HG02943 (cell line): ENCODE measurements around the gene SH3PXD2A.

Source experiments
- ATAC-seq: cut with Tn5 transposase; IDR thresholded peaks from one replicate; pipeline ENCODE4 v1.9.1; 2021; ENCODE audit warnings: mild to moderate bottlenecking, low read depth, moderate library complexity; ENCODE audit not compliant: unreplicated experiment

Gene SH3PXD2A

DNA sequence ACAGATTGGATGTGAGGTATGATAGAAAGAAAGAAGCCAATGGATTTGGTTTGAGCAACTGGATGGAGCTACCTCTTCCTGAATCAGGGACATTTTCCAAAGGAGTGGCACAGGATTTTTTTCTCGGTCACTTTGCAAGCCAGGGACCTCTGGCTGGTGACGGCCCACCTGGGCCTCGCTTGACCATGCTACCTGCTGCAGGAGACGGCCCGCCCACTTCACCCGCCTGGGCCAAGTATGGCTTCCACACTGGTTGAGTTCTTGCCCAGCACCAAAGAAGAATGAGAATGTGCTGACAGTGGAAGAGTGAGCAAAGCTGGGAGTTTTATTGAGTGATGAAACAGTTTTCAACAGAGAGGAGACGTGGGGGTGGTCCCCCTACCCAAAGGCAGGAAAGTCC, 24.5 kb upstream of the SH3PXD2A start:
- no peak for ATAC-seq

DNA sequence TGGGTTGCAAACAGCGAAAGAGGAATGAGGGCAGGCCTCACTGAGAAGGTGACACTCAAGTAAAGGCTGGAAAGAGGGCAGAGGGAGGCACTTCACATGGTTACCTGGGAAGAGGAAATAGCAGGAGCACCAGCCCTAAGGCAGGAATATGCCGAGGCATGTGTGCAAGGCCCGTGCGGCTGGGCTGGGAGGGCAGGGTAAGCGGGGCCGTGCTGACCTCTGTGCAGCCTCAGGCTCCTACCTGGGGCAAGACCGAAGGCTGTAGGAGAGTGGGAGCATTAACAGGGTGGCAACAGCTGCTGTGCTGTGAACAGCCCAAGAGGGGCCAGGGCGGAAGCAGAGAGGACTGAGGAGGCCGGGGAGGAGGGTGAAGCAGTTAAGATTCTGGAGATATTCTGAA, 24.0 kb upstream of the SH3PXD2A start:
- no peak for ATAC-seq

DNA sequence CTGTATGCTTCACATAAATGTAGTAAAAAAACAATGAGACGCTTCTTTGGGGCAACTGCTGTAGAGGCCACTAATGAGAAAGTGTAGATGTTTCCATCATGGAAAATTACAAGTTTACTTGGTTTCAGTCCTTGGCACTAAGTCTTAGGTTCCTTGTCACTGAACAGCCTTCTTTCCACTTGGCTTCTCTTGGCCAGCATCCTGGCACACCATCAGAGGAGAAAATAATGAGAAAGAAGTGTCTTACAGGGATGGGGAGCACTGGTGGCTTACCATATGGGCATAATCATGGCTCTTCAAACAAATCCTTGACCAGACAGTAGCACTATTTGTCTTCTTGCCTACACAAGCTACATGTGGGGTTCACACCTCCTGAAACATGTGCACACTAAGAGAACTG, 22.5 kb upstream of the SH3PXD2A start:
- no peak for ATAC-seq

DNA sequence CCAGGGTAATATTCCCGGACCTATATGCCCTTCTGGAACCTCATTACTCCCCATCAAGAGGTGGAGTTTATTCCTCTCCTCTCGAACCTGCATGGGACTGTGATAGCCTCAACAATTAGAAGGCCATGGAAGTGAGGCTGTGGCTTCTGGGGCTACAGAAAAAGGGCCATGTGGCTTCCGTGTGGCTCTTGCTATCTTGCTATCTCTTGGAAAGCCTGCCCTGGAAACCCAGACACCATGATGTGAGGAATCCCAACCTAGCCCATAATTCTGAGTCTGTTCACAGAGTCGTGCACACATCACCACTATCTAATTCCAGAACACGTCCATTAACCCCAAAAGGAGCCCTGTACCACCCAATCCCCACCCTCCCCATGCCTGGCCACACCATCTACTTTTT, 20.8 kb upstream of the SH3PXD2A start:
- ATAC-seq: no peak

DNA sequence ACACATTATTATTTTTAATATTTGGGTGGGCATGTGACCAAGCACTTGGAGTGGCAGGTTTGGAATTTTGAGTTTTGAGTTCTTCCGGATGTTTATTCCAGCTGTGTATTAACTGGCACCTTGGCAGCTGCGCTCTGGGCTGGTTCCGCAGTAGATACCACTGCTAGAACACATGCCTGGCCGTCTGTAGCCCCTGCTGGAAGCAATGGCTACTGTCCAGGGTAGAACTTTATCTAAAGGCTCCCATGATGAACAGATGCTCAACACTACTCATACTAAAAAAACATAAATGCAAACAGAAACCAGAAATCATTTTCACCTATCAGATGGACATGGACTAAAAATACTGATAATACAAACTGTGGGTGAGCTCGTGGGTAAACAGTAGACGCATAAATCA, 19.4 kb upstream of the SH3PXD2A start:
- no peak for ATAC-seq

DNA sequence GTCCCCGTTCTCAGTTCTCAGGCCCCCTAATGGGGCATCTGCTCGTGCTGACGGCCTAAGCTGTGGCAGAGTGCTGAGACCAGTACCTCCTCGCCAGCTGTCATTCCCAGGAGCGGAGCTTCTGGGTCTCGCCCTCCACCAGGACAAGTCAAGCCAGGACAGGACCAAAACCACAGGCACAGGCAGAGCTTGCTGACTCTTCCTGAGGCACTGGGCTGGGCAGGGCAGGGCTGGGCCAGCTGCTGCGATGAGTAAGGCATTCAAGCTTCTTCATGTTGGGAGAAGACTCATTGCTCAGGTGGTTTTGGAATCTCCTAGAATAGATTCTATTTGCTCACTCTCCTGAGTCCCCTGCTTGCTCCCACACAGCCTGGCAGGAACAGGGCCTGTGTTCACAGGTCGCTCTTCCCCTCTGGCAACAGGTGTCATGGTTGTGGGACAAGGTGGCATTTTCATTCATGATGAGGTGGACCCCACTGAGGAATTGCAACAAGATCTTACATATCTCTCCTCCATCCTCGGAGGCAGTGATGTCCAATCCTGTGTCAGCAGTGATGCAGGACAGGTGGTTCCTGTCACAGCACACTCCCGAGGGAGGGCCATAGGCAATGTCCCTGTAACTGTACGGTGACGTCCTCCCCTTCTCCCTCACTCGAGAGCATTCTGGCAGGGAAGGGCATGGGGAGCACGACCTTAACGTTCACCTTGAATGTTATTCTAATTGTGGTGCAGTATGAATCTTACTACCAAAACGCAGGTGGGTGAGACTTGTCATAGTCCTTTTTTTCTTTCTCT, 17.0 kb upstream of the SH3PXD2A start:
- ATAC-seq: no peak

DNA sequence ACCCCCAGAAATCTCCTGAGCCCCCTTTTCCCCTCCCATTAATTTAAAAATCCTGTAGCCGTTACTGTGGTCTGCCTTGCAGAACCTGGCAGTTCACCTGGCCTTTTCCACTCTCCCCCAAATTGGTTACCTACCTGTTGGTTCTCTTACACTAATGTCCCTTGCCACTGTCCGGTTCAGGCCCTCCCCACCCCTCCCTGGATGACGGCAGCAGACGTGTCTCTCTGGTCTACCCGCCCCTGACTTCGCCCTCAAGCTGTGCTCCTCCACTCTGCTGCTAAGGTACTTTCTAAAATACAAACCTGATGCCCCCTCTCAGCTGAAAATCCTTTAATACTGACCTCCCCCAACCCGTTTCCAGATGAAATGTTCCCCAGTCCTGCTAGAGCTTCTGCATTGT, 15.6 kb upstream of the SH3PXD2A start:
- no peak for ATAC-seq

DNA sequence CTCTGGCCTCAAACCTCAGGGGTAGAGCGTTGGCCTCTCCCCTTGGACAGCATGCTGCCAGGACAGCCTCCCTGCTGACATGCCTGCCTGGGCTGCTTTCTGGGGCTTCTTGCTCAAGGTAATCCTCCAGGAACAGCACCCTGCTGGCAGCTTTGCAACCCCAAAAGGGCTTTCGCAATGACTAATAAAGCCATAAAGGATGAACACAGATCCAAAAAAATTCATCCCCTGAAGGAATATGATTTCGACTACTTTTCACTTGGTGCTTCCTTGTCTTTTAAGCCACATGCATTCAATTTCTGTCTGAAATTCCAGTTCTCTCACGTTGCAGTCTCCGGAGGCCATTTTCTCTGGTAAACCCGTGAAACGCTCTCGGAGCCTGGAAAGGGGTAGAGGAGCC, 15.1 kb upstream of the SH3PXD2A start:
- ATAC-seq: no peak

DNA sequence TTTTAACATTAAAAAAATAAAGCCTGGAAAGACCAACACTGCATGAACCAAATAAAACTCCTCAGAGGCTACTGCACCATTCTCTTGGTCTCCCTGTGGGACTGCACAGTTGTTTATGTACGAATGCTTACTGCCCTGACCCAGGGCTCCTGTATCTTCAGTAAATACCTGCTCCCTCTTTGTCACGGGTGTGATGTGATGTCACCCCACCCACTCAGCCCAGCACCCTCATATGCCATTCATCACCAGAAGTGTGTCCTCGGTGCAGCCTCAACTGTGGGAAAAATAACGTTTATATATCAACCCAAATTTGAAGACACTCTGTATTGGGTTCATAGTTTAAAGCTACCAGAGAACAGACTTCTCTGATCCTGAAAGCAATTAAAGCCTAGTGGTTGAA, 14.0 kb upstream of the SH3PXD2A start:
- no peak for ATAC-seq

DNA sequence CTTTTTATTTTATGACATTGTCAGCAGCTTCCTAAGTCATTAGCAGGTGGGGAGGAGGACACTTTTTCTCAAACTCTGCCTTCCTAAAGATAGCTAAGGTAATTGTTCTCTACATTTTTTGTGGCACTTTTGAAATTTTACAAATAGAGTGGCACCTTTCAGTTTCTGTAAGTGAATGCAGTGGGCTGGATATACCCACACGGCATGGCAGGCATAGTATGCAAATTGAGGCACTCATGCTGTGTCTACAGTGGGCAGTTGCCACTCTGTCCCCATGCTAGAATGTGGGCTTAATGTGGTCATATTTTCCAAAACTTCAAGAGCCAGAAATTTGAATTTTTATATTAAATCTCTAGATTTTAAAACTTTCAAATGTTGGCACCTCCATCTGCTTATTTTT, 12.8 kb upstream of the SH3PXD2A start:
- ATAC-seq: no peak

DNA sequence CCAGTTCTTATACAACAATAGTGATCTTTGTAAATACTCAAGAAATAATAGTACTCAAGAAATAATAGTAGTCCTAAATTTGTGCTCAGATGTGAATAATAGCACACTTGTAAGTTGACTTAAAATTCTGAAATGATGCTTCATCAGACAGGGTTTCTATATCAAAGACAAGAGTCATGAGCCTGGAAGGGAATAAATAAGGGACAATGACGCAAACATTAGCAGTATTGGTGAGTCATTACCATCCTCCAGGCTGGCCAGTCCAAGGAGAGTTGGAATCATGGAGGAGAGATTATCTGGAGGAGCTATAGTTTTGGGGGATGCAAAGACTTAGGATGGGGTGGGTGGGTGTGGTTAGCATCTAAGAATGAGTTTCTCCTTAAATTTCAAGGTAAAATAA, 6.1 kb upstream of the SH3PXD2A start:
- no peak for ATAC-seq

DNA sequence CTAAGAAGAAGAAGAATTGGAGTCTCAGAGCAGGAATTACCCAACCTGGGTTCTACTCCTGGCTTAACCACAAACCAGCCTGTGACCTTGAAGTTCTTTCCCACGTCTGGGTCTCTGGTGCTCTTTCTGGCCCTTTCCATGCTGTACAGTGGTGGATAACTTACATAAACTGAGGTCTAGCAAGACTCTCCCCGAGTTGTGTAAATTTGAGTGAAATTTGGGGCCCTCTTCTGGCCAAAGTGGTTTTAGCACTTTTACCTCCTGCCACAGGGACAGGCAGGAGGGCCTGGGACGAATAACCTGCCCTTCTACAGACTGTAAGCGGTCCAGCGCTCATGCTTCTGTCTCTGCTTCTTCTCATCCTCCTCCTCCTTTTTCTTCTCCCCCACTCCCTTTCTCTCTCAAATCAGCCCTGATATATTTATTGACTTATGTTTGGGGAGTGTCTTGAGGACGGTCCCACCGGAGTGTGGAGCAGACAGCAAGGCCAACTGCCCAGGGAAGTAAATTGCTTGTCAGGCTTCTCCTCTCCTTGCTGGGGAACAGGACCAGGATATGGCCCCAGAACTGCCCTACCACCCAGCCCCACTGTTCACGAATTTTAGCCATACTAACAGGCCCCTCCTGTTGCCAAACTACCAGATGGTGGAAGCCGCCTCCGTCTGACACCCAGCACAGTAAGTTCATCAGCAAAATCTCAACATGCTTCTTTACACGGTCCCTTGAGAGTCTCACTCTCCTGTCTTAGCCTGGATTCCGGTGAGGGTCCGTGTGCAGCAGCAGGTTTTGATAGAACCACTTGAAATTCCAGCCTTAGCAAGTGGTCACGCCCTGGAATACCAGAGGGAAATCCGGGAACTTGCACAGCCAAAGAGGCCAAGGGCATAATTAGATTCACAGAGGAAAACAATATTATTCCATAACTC, 4.0 kb upstream of the SH3PXD2A start:
- ATAC-seq: no peak

DNA sequence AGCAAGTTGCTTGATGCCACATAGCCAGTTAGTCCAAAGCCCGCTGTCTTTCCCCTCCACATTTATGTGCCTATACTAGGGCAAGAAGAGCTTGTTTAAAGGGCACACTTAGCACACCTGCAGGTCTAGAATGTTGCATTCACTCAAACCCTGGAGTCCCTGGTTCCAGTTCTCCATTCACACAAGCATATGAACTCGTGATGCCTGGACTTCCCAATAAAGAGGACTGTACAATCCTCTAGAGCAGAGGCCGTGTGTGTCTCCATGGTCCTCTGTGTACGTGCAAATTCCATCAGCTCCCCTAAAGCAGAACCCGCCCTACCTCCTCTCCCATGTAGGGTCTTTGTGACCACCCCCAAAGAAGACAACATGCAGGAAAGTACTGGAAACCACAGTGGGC, 3.0 kb upstream of the SH3PXD2A start:
- ATAC-seq: no peak

DNA sequence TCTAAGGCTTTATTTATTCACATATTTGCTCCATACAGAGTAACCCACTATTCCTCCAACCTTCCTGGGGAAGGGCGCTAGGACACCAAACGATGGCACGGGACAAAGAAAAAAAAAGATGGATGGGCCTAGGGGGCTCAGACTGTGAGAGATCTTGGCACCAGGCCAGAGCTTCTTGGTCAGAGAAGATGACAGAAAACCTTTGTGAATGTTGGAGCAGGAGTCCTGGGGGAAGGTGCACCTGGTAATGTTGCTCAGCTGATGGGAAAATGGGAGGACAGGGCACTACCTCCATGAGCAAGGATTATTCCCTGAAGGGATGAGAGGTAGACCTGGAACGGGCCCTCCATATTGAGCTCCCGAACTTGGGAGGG, 1.4 kb upstream of the SH3PXD2A start:
- no peak for ATAC-seq

DNA sequence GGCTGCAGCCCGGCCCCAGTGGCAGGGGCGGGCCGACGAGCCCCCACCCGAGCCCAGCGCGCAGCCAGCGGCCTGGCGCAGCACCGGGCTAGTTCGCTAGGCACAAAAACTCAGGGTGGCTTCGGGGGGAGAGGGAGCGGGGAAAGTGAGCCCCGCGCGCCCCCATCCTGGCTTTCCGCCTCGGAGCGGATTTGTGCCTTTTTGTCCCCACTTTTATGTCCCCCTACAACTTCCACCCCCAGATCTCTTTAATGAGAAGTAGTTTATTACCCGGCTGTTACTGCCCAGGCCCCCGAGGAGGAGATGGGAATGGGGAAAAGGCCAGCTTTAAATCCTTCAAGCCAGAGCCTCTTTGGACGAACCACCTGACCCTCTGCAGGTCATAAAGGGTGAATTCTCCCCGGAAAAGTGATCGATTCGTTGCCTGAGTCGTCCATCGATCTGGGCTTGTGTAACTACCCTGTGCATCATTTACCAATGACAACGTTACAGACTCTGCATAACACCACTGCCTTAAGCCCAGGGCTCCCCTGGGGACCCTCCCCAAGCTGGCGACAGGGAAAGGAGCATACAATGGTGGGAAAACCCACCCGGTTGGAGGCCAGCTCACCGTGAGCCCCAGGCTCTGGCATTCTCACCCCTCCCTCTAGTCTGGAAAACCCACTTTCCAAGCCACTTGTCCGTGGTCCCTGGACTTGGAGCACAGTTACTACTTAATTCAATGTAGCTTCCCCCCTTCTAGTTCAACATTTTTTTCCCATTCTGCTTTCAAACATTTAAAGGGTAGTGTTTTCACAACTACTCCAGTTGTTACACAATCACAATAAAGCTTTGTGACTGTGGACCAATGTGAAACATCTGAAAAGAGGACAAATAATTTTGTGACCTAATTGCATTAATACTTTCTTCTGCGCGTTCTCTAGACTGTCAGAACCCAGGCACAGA, 748 bp upstream of the SH3PXD2A start:
- no peak for ATAC-seq

DNA sequence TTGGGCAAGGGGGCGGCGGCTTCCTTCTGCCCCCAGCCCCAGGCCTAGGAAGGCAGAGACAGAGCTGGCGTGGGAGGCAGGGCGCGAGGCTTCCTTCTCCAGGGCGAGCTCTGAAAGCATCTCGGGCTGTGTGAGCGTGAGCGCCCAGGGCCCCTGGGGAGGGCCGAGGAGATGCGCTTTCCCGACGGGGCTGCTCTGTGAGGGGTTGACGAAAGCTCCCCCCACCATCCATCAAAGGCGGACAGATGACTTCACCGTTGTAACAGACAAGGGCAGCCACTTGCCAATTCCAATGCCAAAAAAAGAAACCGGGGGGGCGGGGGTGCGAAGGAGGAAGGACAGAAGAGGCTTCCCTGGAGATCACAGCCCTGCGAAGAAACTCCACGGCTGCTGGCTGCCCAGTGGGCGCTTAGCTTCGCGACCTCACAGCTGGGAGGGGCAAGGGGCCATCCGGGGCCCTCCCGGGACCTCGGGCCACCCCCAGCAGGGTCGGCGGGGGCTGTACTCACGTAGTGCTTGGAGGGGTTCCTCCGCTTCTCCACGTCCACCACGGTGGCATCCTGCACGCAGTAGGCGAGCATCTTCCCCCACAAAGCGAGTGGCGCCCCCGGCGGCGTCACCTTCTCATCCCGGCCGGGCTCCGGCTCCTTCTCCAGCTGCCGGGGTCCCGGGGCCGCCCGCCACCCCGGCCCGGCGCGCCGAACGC, 537 bp downstream of the SH3PXD2A start:
- no peak for ATAC-seq

DNA sequence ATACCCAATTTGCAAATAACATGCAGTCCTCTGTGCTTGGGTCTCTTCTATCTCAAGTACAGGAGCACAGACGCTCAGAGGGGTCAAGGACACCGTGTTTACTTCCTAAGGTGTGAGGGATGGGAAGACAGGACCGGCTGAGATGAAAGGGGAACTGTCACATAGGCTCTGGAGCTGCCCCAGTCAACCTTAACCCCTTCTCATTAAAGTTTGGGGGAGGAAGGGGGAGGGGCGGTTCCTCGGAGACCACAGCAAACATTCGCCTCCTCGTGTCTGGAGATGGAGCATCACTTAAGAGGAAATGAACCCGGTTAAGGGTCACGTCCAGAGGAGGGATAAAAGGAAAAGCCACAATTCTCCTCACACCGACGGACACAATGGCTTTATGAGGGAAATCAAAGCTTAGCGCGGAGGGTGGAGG, 1.1 kb downstream of the SH3PXD2A start:
- ATAC-seq: no peak

DNA sequence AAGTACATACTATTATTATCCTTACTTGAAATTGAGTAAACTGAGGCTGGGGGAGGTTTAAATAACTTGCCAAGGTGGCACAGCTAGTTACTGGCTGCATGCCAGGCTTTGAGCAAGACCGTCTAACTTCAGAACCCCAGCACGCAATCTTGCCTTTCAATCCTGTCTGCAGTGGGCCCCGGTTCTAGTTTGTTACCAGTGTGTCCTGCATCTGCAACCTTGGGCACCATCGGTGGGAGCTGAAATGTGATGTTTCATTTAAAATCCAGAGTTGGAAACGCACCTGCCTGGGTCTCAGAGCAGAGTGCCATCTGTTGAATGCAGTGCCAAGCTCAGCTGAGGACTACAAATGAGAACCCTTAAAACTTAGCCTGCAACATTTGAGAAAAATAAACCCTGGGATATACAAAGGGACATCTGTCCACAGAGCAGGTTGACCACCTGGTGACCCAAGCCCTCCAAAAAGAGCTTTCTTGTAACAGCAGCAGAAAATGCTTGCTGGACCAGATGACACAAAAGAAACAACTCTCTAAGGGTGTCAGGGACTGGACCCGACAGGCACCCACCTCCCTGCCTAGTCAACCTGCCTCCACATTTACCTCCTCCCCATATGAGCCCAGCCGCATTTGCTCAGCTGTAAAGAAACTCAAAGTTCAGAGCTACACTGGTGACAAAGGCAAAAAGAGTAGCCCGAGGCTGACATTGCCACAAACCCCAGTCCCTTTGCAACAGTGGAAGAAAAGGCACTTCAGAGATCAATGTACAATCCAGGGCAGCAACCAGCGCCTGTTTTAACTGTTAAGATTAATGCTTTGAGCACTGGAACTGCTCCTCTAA, 1.7 kb downstream of the SH3PXD2A start:
- no peak for ATAC-seq

DNA sequence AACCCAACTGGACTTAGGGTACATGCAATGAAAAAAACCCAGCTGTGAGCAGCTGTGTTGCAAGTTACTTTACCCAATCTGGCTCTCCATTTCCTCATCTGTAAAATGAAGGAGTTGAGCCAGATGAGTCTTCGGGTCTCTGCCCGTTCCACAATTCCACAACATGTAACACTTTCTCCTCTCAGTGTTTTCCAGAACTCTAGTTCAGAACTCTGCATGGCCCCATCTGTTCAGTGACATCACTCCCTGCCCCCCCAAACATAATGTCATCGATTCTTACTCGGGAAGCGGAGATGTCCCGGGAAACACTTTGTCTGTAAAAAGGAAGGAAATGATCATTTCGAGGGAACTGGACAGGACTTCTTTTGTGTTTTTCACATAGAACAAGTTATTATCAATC, 2.5 kb downstream of the SH3PXD2A start:
- no peak for ATAC-seq
